NCI-H1048 (cell line): Measurements from ENCODE around the gene CFDP1.

Experiments
- DNase-seq: peaks from one replicate; lab custom pipeline; 2025; lab: John Stamatoyannopoulos, UW

Gene CFDP1

DNA sequence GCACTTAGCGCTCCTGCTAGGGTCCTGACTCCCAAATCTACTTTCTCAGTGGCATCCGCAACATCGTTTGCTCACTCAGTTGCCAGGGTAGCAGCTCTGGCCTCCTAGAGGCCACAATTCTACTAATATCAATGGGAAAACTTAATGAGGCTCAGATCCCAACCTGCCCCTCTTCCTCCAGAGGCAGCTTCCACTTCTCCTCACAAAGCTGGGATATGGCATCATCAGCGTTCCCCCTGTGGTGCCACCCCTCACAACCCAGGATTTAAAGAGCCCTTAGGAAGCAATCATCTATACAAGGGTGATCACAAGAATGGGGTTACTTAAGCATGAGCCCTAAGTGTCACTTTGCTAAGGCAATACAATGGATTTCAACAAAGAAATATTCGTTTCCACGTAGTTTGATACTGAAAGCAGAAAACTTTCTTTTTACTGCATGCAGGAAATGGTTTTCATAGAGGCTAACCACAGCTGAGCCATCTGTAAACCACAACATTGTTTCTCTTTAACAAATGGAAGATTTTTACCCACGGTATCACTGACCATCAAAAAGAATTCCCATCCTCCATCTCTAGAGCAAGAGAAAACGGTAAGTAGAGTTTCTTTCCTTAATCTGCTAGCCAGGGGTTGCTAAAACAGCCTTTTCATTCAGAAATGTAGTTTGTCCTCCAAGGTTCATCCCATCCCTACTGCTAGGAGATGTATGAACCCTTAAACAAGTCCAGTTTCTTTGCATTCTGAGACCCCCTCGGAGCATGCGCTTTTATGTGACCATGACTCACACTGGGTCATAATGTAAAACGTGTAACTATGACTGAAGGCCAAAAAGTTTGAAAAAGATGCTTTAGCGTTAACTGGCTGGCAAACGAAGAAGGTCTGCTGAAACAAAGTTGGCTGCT, 113.5 kb downstream of the CFDP1 start:
- no peak for DNase-seq

DNA sequence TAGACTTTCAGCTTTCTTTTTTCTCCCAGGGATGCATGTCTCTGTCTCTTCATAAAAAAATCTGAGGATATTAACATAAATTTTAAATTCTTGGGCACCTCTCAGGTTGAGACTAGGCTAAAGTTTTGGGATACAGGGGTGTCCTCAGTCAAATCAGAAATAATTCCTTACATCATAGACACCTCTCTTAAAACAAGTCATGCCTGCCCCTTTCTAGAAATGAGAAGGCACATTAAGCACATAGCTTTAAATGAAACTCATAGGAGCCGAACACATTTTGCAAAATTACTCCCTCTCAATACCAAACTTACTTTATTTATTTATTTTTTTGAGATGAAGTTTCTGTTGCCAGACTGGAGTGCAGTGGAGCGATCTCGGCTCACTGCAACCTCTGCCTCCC, 114.6 kb downstream of the CFDP1 start:
- no peak for DNase-seq

DNA sequence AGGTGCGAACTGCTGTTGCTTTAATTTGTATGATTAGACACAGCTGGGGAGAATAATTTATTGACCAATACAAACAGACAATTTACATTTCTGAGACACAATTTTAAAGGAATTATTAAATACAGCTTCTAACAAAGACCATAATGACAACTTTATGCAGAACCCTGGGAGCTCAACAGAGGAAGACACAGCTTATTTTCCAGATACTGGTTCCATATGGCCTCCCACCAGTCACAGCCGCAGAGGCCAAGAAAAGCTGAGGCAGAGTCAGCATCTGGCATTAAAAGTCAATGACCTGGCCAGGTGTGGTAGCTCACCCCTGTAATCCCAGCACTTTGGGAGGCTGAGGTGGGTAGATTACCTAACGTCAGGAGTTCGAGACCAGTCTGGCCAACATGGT, 115.8 kb downstream of the CFDP1 start:
- DNase-seq, result no peak

DNA sequence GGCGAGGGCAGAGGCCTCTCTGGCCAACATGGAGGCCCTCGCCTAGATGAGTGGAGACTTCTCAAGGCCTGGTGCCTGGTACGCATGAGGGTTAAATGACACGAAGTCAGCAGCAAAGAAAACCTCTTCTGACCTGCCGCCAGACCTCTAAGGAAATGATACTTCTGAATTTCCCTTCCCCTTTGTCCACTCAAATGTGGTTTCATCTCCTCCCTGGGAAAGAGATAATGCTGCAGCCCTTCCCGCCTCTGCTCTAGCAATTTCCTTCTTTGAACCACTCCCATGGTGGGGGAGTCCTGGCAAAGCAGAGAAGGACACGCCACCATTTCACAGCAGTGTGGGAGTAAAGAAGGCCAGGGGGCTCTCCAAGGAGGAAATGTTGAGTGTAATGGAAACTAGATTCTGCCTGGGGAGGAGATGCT, 116.2 kb downstream of the CFDP1 start:
- no peak for DNase-seq

DNA sequence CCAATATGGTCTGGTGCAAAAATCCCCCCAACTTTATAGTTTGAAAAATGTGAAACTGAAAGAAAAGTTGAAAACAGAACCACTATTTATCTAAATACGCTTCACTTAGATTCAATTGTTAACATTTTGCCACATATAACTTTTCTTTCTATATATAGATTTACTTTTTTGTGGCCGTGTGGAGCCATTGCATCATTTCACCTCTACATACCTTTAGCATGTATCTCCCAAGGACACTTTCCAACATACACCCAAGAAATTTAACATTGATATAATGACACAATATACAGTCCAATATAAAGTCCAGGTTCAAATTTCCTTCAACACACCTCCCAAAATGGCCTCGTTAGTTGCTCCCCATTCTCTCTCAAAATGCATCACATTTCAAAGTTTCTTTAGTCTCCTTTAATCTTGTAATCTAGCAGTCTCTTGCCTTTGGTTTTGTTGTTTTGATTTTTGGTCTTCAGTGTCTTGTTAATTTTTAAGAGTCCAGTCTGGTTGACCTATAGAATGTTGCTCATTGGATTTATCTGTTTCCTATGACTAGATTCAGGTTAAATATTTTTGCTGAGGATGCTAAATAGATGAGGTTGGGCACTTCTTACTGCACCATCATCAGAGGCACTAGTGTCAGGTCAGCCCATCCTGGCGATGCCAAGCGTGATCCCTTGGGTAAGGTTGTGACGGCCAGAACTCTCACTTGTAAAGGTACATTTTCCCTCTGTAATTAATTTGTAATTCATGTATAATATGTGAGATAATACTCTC, 117.6 kb downstream of the CFDP1 start:
- no peak for DNase-seq

DNA sequence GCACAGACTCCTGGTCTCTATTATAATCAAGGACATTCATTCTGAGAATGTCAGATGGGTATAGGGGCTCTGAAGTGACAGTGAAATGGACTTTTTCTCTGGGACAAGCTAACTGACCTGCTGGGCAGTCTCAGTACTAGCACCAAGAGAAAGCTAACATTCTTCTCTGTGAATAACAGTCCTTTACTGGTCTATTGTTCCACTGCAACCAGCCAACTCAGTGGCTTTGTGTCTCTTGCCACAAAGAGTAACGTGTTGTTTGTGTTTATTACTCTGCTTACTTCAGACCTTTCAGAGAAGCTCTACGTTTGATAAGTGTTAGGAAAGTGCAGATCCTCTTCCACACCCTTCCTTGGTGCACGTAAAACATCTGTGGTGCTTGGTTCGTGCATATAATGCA, 120.4 kb downstream of the CFDP1 start:
- no peak for DNase-seq

DNA sequence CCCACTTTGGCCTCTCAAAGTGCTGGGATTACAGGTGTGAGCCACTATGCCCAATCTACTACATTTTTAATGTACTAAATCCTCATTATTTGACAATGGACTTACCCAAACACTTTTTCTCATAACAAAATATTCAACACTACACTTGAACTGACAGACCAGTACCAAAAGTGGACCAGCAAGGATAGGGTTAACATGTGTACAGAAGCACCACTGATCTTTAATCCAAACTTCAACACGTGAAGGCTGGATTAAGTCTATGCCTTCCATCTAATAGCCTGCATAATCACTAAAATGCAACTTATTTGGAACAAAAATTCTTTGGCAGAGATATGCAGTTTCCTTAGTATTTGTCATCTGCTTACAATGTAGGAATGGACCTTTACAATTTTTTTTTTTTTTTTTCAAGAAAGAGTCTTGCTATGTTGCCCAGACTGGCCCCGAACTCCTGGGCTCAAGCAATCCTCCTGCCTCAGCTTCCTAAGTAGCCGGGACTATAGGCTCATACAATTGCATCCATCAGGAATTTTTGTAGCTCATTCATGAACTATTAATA, 121.8 kb downstream of the CFDP1 start:
- no peak for DNase-seq

DNA sequence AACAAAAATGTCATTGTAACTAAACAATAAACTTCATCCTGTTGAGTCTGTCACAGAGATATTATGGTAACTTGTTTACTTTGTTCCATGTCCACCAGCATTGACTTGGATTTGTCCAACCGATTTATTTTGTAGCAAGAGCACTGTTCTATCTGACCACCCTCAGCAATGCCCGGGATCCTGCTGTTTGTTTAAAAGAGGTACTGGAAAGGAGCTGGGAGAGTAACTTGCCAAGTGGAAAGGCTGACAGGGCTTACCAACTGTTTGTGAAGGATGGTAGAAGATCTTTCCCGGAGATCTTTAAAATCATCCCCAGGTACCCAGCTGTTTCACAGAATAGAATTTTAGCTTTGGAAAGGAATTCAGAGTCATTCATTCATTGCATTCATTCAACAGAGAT, 122.8 kb downstream of the CFDP1 start:
- no peak for DNase-seq

DNA sequence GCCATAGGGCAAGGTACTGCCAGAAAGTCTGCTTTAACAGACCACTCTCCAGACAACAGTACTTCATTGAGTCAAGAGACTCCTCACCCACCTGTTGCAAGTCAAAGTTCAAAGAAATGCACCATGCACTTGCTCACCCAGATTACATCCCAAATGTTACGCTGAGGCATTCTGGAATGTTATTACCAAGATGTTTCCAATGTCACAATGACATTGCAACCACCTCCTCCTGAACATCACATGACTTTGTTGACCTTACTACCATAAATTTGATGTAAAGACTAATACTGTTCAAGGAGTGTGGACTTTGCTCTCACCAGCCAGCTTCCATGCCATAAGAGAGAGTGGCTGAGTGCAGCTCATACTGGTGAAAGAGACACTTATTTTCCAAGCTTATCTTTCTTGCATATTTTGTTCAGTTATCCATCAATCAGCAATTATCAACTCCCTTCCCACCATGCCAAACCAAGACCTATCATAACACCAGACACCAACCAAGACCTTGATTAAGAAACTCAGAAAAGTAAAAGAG, 123.3 kb downstream of the CFDP1 start:
- no peak for DNase-seq

DNA sequence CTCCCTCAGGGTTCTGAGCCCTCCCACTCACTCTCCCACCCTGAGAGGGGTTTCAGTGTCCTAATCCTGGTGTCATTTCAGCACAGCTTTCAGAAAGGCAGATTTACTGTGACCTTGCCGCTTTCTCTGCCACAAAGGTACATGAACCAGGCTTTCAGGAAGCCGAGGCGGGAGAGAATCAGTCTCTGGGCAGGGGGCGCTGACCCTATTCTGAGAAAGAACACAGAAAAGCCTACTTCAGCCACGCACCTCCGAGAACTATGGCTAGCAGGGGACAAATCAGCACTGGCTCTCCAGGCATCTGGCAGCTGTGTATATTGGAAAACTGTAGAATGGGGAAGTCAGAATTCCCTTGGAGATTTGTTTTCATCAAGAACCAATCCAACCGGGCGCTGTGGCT, 124.1 kb downstream of the CFDP1 start:
- no peak for DNase-seq

DNA sequence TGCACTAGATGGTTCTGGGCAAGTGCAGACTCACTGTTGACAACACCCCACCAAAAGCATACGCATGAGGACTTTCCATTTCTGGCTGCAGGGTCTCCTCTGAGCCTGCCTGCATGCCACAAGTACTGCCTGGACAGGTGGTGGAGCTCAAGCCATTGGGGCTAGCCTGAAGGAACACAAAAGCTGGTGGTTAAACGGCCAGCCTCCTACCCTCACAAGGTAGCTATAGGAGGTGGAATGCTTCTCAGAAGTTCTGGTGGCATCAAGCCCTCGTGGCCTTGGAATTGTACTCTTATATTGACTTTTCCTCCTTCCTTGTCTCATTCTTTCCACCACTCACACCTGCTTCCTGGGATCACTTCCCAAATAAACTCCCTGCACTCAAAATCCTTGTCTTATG, 125.3 kb downstream of the CFDP1 start:
- no peak for DNase-seq

DNA sequence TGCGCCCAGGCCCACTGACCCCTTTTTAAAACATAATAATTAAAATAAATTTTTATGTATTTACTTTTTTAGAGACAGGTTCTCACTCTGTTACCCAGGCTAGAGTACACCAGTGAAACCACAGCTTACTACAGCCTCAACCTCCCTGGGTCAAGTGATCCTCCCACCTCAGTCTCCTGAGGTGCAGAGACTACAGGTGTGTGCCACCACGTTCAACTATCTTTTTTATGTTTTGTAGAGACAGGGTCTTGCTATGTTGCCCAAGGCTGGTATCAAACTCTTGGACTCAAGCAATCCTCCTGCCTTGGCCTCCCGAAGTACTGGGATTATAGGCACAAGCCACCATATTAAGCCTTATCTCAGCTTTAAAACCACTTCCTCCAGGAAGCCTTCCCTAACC, 125.8 kb downstream of the CFDP1 start:
- DNase-seq, result no peak

DNA sequence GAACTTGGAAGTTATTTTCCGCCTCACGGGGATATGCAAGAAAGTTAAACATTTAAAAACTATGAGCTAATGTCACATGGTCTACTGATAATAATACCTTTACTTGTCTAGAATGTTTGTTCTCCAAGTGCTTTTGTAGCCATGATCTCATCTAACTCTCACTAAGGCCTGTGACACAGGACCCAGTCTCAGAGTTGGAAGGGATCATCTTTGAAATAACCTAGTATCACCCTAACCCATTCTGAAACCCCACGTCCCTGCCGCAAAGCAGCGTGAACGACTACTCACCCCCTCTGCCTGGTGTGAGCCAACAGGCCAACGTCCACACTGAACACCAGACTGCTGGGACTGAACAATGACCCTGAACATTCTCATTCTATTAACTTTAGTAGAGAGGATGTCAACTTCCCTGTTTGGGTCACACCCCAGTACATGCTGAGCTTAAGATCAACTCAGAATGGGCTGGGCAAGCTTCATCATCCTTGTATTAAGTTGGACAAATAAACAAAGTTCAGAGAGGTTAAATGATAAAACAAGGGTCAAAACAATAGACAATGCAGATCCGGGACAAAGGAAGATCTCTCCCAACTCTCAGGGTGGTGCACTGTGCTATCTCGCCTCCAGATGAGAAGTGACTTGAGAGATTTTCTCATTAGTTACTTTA, 127.1 kb downstream of the CFDP1 start:
- DNase-seq, result no peak

DNA sequence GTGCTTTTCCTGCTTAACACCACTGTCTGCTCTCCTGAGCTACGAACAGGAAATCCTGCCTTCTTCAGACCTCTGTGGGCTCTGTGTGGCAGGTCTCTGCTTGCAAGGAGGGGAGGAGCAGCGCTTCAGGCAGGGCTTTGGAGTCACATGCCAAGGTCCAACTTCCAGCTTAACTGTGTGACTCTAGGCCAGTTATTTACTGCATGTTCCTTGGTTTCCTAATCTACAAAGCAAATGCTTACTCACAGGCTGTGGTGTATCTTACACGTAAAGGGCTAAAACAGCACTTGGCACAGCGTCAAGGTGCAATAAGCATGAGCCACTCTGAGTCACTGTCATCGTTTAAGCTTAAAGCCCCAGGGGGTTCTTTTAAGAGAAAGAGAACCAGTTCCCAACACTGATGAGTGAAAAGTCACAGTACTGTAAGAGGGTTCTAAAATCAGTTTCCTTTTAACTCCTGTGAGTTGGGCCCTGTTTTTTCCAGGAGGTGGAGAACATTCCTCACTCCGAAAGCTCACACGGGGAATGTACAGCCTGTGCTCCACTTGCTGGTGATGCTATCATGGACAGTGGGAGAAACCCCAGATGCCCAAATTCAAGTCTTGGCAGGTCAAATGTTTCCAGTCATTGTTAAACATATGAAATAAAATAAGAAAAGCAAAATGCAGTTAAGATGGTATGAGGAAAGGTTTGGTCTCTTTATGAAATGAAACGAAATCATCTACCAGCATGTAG, 127.8 kb downstream of the CFDP1 start:
- peak; percentile 36 for DNase-seq

DNA sequence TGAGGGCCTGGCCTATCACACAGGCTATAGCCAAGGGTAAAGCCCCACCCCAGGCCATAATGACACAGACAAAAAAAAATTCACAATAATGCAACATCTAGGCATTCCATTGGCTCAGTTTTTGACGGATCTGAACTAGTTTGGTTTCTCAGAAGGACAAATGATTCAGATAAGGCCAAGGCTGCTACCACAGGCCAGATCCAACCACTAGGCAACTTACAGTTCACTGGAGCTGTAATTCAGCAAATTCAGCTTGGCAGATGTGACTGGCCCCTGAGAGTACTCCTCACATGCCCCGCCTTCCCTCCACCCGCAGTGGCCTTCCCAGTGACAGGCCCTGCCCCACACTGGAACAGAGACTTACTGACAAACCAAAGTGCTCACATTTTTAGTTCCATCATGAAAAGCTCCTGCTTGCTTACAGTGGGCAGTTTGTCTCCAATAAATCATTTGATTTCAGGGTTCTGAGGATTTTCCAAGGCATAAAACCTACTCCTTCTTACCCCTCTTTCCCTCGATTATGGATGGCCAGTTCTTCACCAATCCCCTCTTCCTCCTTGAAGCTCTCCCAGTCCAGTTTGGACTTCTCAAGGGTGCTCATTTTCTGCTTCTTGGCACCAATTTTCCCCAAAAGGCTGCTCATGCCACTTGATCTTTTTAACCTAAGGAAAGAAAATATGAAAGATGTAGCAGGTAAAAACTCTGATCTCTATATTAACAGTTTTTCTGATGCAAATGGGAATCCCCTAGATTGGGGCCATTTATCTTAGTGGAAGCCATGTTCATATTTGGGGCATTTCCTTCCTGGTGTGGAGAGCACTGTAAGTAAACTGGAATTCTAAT, 128.6 kb downstream of the CFDP1 start:
- DNase-seq, result no peak

DNA sequence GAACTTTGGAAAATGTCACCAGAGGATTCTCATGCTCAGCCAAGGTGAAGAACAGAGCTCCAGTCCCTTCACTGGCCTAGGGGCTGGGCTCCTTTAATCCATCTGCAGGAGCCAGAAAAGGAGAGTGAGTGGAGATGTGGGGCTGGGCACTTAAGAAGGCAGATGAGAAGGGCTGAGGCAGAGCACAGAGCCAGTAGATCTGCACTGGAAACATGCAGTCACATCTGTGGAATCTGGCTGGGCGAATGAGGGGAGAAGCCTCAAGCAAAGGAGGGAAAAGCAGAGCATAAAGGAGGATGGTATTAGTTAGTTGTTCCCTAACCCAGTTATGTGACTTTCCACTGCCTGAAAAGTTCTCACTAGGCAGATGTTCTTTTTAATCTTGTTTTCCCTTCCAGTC, 131.5 kb downstream of the CFDP1 start:
- no peak for DNase-seq

DNA sequence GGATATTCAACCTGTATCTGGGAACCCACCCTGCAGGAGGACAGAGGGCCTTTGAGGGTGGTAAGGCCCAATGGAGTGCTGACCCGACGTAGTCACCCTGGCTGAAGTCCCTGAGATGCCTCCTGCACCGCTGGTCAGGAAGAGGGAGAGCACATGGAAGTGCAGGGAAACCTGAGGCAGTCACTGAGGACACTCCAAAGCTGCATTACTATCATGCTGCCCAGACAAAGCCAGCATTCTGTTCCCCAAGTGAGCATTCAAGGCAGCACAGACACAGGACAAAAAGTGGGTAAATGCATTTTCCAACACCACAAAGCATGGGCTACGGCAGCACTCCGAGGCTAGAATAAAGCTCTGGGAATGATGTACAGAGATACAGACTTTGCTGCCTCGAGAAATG, 135.0 kb downstream of the CFDP1 start:
- no peak for DNase-seq

DNA sequence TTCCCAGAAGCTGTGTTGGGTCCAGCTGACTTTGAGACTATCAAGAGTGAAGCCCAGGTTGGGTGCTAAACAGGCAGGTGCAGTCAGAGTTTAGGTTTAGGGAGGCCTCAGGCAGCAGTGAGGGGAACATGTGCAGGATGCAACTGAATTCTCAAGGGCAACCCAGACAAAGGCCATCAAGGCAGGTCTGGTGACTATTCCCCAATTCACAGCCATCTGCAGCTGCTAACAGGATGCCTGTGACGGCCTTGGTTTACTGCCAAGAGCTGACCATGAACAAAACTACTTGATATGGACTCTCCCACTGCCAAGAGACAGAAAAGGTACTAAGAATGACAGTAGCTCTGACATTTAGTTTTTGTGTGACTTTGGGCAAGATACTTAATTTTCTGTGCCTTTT, 136.7 kb downstream of the CFDP1 start:
- DNase-seq, result no peak

DNA sequence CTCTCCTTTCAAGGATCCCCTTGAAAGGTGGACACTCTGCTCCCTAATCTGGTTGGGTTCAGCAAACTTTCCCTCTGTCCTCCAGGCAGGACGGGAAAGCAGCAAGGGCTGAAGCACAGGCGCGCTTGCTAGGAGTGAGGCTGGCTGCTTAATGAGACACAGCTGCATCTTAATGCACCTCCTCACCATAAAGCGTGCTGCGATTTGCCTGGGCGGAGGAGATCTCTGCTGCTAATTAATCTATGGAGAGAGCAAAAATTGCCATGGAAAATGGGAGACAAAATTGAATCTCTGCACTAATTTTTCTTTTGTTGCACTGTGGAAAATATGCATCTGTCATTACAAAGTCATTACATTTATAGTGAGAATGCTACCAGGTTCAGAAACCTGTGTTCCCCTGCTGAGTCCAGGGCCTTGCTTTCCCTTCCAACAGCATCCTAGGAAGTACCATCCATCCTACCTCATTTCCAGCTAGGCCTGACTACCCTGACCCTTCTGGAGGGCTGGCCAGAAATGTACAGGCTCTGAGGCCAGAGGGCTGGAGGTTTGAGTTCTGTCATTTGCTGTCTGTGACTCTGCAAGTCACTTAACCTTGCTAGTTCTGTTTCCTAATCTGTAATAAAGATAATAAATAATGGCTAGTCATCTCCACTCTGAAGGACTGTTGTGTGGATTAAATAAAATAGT, 138.4 kb downstream of the CFDP1 start:
- DNase-seq, result no peak

DNA sequence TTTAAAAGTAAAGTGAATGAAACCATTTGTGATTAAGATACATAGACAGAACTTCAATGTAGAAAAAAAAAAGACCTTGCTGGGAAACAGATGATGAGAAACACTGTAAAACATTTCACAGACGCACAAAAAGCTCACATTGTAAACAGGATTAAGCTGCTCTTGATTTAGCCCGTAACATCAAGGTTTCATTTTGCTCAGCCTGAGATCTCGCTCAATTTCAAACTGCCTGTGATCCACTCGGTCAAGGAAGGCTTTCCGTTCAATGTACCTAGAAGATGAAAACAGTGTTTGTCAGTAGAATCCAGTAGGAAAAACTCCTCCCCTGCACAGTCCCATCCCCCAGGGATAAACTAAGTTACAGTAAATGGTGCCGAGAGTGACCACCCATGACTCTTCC, 139.5 kb downstream of the CFDP1 start:
- no peak for DNase-seq
